Peyer's patch (tissue), 4 donors: ENCODE data around the gene JPH2. TPM values are rescaled to one million over a fixed set of nuclear protein-coding genes. Genes with fewer than 3 reads are reported as not detected.
A peak's percentile ranks its signal among the peaks of the same experiment; 100 is the strongest.
"Not testable (repeated sequence)": the region's sequence is repeated elsewhere in the genome, so short reads cannot be mapped to it uniquely, and the experiment has no call there.

Experiments
- DNase-seq, 3 donors: peaks; one replicate each; pipeline ENCODE4 v3.0.0-alpha.2; 2017 to 2019
- H3K27ac ChIP-seq, 4 donors: fragments of 200-600 bp; sonication (generic); one replicate each; pipeline ENCODE4 v1.5.1; 2016 to 2019
- H3K27me3 ChIP-seq, 2 donors: fragments of 200-600 bp; sonication (generic); one replicate each; pipeline ENCODE4 v1.5.1; 2019
- H3K36me3 ChIP-seq, 3 donors: fragments of 200-600 bp; sonication (generic); one replicate each; pipeline ENCODE4 v1.5.1; 2016 to 2019
- H3K4me1 ChIP-seq, 4 donors: fragments of 200-600 bp; sonication (generic); one replicate each; pipeline ENCODE4 v1.5.1; 2016 to 2019
- H3K4me3 ChIP-seq, 4 donors: fragments of 200-600 bp; sonication (generic); 1 replicate in 3 of 4; 2 replicates in 1 of 4; pipeline ENCODE4 v1.5.1; 2016 to 2019; ENCODE audit warnings: mild to moderate bottlenecking in 1 of 4
- H3K9me3 ChIP-seq, 4 donors: fragments of 200-600 bp; sonication (generic); one replicate each; pipeline ENCODE4 v1.5.1; 2016 to 2019; ENCODE audit warnings: mild to moderate bottlenecking in 1 of 4
- POLR2A ChIP-seq, 2 donors: fragments of 450-650 bp; IDR thresholded peaks; one replicate each; pipeline ENCODE4 v1.5.1; 2017; ENCODE audit warnings: antibody characterized with exemption in 2 of 2, mild to moderate bottlenecking in 2 of 2, moderate library complexity in 2 of 2
- total RNA-seq, 4 donors: library from RNA; depleted of rRNA; stranded (reverse); fragments of >200 nt; gene quantifications; one replicate each; pipeline ENCODE4 v1.1.0, GENCODE V29; 2016
- TF ChIP-seq, protein P1 (sequence below), 6 experiments: fragments of 450-650 bp in 4 of 6; fragments of 200-600 bp in 2 of 6; sonication (generic) in 1 of 6; IDR thresholded peaks; one replicate each; pipeline ENCODE4 v1.5.1; 2017 to 2019; ENCODE audit warnings: antibody characterized with exemption in 6 of 6, mild to moderate bottlenecking in 3 of 6, moderate library complexity in 1 of 6

Gene JPH2
- total RNA-seq, 4 donors from 2014 or later, result 1.2 to 8.0 (median 4.2) TPM

- H3K4me1 ChIP-seq, result peaks cover 0 to 4% (median 0%) of the 10 kb centered on the region in 4 donors
- no peaks in the 10 kb centered on the region for H3K36me3 ChIP-seq
- no peak for DNase-seq
- no peak overlapping the region for H3K4me3 ChIP-seq
- TF ChIP-seq, protein P1, sequence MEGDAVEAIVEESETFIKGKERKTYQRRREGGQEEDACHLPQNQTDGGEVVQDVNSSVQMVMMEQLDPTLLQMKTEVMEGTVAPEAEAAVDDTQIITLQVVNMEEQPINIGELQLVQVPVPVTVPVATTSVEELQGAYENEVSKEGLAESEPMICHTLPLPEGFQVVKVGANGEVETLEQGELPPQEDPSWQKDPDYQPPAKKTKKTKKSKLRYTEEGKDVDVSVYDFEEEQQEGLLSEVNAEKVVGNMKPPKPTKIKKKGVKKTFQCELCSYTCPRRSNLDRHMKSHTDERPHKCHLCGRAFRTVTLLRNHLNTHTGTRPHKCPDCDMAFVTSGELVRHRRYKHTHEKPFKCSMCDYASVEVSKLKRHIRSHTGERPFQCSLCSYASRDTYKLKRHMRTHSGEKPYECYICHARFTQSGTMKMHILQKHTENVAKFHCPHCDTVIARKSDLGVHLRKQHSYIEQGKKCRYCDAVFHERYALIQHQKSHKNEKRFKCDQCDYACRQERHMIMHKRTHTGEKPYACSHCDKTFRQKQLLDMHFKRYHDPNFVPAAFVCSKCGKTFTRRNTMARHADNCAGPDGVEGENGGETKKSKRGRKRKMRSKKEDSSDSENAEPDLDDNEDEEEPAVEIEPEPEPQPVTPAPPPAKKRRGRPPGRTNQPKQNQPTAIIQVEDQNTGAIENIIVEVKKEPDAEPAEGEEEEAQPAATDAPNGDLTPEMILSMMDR (IDR thresholded peaks at IDR 0.05), result no peak
- TF ChIP-seq POLR2A (IDR thresholded peaks at IDR 0.05), result no peak
- H3K27ac ChIP-seq, result peak overlapping the region in 1 of 4 donors; percentile 86
- no peaks in the 10 kb centered on the region for H3K27me3 ChIP-seq
- no peaks in the 10 kb centered on the region for H3K9me3 ChIP-seq
Observed at GRCh38 chr20:44135012-44135412, 52.0 kb downstream of the JPH2 start.

DNA sequence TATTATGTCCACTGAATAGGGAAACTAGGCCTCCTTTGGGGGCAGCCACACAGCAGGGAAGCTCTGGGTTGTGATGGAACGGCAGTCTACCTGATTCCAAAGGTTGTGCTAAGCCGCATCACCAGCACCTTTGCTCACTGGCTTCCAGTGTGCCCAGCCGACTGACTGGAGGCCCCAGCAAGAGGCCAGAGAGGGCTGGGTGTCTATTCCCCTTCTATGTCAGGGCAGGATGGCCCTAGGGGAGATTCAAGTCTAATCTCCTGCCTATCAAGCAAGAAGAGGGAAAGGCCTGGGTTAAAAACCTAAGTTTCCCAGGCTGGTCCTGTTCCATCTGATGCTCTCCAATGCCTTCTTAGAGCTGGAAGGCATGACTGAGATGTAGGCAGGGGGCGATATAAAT is 53.6 kb downstream of the JPH2 start:
- Histone ChIP-seq H3K27ac (no peak overlapping the region), H3K36me3 (no peaks in the 10 kb centered on the region), H3K4me1 (peaks cover 0 to 5% (median 0%) of the 10 kb centered on the region in 4 donors), H3K9me3 (no peaks in the 10 kb centered on the region), H3K4me3 (no peak overlapping the region), H3K27me3 (no peaks in the 10 kb centered on the region)
- DNase-seq, result no peak
- no peak for TF ChIP-seq POLR2A (IDR thresholded peaks at IDR 0.05)
- TF ChIP-seq, protein P1 (IDR thresholded peaks at IDR 0.05), result no peak

- Histone ChIP-seq H3K27me3 (no peaks in the 10 kb centered on the region), H3K27ac (no peak overlapping the region), H3K4me1 (peaks cover 0 to 5% (median 0%) of the 10 kb centered on the region in 4 donors), H3K4me3 (no peak overlapping the region), H3K9me3 (no peaks in the 10 kb centered on the region), H3K36me3 (no peaks in the 10 kb centered on the region)
- no peak for DNase-seq
- no peak for TF ChIP-seq POLR2A (IDR thresholded peaks at IDR 0.05)
- TF ChIP-seq, protein P1 (IDR thresholded peaks at IDR 0.05), result no peak
Observed at GRCh38 chr20:44131704-44132103, 55.3 kb downstream of the JPH2 start.

GRCh38 chr20:44129911-44130718 is 56.9 kb downstream of the JPH2 start:
- no peak overlapping the region for H3K4me3 ChIP-seq
- H3K27ac ChIP-seq, result peak overlapping the region in 1 of 4 donors; percentile 52
- H3K4me1 ChIP-seq, result peaks cover 0 to 5% (median 0%) of the 10 kb centered on the region in 4 donors
- H3K9me3 ChIP-seq, result no peaks in the 10 kb centered on the region
- DNase-seq, result no peak
- H3K36me3 ChIP-seq, result no peaks in the 10 kb centered on the region
- H3K27me3 ChIP-seq, result no peaks in the 10 kb centered on the region
- no peak for TF ChIP-seq POLR2A (IDR thresholded peaks at IDR 0.05)
- TF ChIP-seq, protein P1 (IDR thresholded peaks at IDR 0.05), result no peak

- H3K27ac ChIP-seq, result peak overlapping the region in 1 of 4 donors; percentile 39
- not testable (repeated sequence) for H3K4me1 ChIP-seq, H3K36me3 ChIP-seq, H3K9me3 ChIP-seq, H3K27me3 ChIP-seq, H3K4me3 ChIP-seq, DNase-seq
Observed at GRCh38 chr20:44129300-44129699, 57.7 kb downstream of the JPH2 start.

DNA sequence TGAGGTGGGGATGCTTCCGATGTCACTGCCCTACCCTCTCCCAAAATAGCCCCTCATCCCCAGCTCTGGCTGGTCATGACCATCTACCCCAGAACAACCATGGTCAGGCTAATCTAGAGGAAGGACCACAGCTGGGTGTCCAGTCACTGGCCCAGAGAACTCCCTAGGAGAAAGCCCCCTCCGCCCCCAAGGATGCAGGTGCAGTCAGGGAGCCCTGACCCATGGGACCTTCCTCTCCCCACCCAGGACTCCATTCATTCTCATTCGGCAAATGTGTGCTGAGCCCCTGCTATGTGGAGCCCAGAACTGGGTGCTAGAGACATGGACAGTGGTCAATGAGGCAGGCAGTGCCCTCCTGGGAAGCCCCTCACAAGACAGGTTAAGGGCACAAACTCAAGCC is 60.5 kb downstream of the JPH2 start:
- DNase-seq, result no peak

More for the DNA sequence above, 60.5 kb downstream of the JPH2 start:
- Histone ChIP-seq H3K4me1 (peaks cover 0 to 5% (median 0%) of the 10 kb centered on the region in 4 donors), H3K4me3 (no peak overlapping the region), H3K27me3 (no peaks in the 10 kb centered on the region), H3K27ac (no peak overlapping the region), H3K9me3 (no peaks in the 10 kb centered on the region), H3K36me3 (no peaks in the 10 kb centered on the region)
- TF ChIP-seq, protein P1 (IDR thresholded peaks at IDR 0.05), result no peak
- no peak for TF ChIP-seq POLR2A (IDR thresholded peaks at IDR 0.05)
